ENCODE data around the gene RIOK3. TPM values are rescaled to one million over a fixed set of nuclear protein-coding genes. Genes with fewer than 3 reads are reported as not detected.

RIOK3 gene
- total RNA-seq, 1 experiment from 2014 or later, result 35.8 TPM

GRCh38 chr18:23521271-23521670 lies 68.2 kb downstream of the RIOK3 start:
- intact Hi-C loops (cut with micrococcal nuclease; ENCODE audit: unreplicated experiment), result no loop called here
- Histone ChIP-seq H3K4me1 (ENCODE audit: insufficient read depth, low read length, poor library complexity, severe bottlenecking) (no peaks in the 10 kb centered on the region), H3K27me3 (replicated peaks; ENCODE audit: insufficient read depth, low read depth, low read length, poor library complexity) (no peaks in the 10 kb centered on the region), H3K9me3 (ENCODE audit: low read depth, low read length, poor library complexity, severe bottlenecking) (no peaks in the 10 kb centered on the region), H3K36me3 (ENCODE audit: insufficient read depth, low read length, poor library complexity, severe bottlenecking) (peaks cover 53% of the 10 kb centered on the region), H3K27ac (ENCODE audit: low read depth, low read length, poor library complexity, severe bottlenecking) (peak overlapping the region; percentile 4), H3K4me3 (ENCODE audit: low read depth, low read length, poor library complexity, severe bottlenecking) (no peak overlapping the region)
- CTCF ChIA-PET, result no interaction called here
- POLR2A ChIA-PET (ENCODE audit: low non-redundant PET), result no interaction called here
- BruUV-seq (replicated peaks), result TSS peak; percentile 12
- no peak for DNase-seq (ENCODE audit: low spot score)
- TF ChIP-seq, protein P1, sequence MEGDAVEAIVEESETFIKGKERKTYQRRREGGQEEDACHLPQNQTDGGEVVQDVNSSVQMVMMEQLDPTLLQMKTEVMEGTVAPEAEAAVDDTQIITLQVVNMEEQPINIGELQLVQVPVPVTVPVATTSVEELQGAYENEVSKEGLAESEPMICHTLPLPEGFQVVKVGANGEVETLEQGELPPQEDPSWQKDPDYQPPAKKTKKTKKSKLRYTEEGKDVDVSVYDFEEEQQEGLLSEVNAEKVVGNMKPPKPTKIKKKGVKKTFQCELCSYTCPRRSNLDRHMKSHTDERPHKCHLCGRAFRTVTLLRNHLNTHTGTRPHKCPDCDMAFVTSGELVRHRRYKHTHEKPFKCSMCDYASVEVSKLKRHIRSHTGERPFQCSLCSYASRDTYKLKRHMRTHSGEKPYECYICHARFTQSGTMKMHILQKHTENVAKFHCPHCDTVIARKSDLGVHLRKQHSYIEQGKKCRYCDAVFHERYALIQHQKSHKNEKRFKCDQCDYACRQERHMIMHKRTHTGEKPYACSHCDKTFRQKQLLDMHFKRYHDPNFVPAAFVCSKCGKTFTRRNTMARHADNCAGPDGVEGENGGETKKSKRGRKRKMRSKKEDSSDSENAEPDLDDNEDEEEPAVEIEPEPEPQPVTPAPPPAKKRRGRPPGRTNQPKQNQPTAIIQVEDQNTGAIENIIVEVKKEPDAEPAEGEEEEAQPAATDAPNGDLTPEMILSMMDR (conservative IDR thresholded peaks at IDR 0.05; ENCODE audit: low read depth, low read length), result no peak
- no peak for TF ChIP-seq EZH2 (IDR thresholded peaks at IDR 0.05; ENCODE audit: borderline replicate concordance, low read depth, low read length, poor library complexity, severe bottlenecking)

- no peak for DNase-seq (ENCODE audit: low spot score)
- Histone ChIP-seq H3K4me3 (ENCODE audit: low read depth, low read length, poor library complexity, severe bottlenecking) (no peak overlapping the region), H3K9me3 (ENCODE audit: low read depth, low read length, poor library complexity, severe bottlenecking) (no peaks in the 10 kb centered on the region), H3K36me3 (ENCODE audit: insufficient read depth, low read length, poor library complexity, severe bottlenecking) (peaks cover 53% of the 10 kb centered on the region), H3K27me3 (replicated peaks; ENCODE audit: insufficient read depth, low read depth, low read length, poor library complexity) (no peaks in the 10 kb centered on the region), H3K4me1 (ENCODE audit: insufficient read depth, low read length, poor library complexity, severe bottlenecking) (no peaks in the 10 kb centered on the region), H3K27ac (ENCODE audit: low read depth, low read length, poor library complexity, severe bottlenecking) (no peak overlapping the region)
- TF ChIP-seq EZH2 (IDR thresholded peaks at IDR 0.05; ENCODE audit: borderline replicate concordance, low read depth, low read length, poor library complexity, severe bottlenecking), result no peak
- TF ChIP-seq, protein P1 (conservative IDR thresholded peaks at IDR 0.05; ENCODE audit: low read depth, low read length), result no peak
- ChIA-PET POLR2A (ENCODE audit: low non-redundant PET) (no interaction called here), CTCF (no interaction called here)
- no TSS peak for BruUV-seq (replicated peaks)
- intact Hi-C loops (cut with micrococcal nuclease; ENCODE audit: unreplicated experiment), result no loop called here
Observed at GRCh38 chr18:23521907-23522306, 68.8 kb downstream of the RIOK3 start.

DNA sequence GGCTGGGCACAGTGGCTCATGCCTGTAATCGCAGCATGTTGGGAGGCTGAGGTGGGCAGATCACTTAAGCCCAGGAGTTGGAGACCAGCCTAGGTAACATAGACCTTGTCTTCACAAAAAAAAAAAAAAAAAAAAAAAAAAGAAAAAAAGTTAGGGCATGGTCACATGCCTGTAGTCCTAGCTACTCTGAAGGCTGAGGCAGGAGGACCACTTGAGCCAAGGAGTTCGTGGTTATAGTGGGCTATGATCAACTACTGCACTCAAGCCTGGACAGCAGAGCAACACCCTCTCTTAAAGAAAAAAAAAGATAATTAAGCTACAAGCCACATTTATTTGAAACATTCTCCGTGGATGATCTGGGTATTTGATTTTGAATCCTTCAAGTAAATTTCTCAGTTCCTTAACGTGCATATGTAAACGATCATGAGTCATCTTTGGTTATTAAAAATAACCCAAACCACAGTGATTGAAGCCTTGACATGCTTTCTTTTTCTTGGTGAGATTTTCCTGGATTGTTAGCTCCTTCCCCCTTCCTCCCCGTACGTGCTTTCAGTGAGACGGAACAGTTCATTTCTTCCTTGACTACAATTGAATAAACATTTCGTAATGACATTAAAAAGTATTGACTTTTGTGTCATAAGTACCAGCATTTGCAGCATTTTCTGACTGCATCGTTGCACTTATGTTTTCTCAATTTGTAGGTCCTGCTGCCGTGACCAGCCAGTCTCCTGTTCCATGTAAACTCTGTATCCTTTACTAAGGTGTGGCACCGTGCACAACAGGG lies 70.5 kb downstream of the RIOK3 start:
- DNase-seq (ENCODE audit: low spot score), result no peak
- TF ChIP-seq, protein P1 (conservative IDR thresholded peaks at IDR 0.05; ENCODE audit: low read depth, low read length), result no peak
- TF ChIP-seq EZH2 (IDR thresholded peaks at IDR 0.05; ENCODE audit: borderline replicate concordance, low read depth, low read length, poor library complexity, severe bottlenecking), result no peak
- no peaks in the 10 kb centered on the region for H3K9me3 ChIP-seq (ENCODE audit: low read depth, low read length, poor library complexity, severe bottlenecking)
- BruUV-seq (replicated peaks), result no TSS peak
- H3K27ac ChIP-seq (ENCODE audit: low read depth, low read length, poor library complexity, severe bottlenecking), result no peak overlapping the region
- ChIA-PET POLR2A (ENCODE audit: low non-redundant PET) (no interaction called here), CTCF (no interaction called here)
- H3K4me1 ChIP-seq (ENCODE audit: insufficient read depth, low read length, poor library complexity, severe bottlenecking), result no peaks in the 10 kb centered on the region
- H3K36me3 ChIP-seq (ENCODE audit: insufficient read depth, low read length, poor library complexity, severe bottlenecking), result peaks cover 57% of the 10 kb centered on the region
- intact Hi-C loops (cut with micrococcal nuclease; ENCODE audit: unreplicated experiment), result no loop called here
- H3K4me3 ChIP-seq (ENCODE audit: low read depth, low read length, poor library complexity, severe bottlenecking), result no peak overlapping the region
- H3K27me3 ChIP-seq (replicated peaks; ENCODE audit: insufficient read depth, low read depth, low read length, poor library complexity), result no peaks in the 10 kb centered on the region

All from A673 (cell line).